ENCODE results near the gene ADAMTS9. TPM values are rescaled to one million over a fixed set of nuclear protein-coding genes. Genes with fewer than 3 reads are reported as not detected.

ADAMTS9 gene, protein sequence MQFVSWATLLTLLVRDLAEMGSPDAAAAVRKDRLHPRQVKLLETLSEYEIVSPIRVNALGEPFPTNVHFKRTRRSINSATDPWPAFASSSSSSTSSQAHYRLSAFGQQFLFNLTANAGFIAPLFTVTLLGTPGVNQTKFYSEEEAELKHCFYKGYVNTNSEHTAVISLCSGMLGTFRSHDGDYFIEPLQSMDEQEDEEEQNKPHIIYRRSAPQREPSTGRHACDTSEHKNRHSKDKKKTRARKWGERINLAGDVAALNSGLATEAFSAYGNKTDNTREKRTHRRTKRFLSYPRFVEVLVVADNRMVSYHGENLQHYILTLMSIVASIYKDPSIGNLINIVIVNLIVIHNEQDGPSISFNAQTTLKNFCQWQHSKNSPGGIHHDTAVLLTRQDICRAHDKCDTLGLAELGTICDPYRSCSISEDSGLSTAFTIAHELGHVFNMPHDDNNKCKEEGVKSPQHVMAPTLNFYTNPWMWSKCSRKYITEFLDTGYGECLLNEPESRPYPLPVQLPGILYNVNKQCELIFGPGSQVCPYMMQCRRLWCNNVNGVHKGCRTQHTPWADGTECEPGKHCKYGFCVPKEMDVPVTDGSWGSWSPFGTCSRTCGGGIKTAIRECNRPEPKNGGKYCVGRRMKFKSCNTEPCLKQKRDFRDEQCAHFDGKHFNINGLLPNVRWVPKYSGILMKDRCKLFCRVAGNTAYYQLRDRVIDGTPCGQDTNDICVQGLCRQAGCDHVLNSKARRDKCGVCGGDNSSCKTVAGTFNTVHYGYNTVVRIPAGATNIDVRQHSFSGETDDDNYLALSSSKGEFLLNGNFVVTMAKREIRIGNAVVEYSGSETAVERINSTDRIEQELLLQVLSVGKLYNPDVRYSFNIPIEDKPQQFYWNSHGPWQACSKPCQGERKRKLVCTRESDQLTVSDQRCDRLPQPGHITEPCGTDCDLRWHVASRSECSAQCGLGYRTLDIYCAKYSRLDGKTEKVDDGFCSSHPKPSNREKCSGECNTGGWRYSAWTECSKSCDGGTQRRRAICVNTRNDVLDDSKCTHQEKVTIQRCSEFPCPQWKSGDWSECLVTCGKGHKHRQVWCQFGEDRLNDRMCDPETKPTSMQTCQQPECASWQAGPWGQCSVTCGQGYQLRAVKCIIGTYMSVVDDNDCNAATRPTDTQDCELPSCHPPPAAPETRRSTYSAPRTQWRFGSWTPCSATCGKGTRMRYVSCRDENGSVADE (N-terminal part only)
- 165 TPM for total RNA-seq

DNA sequence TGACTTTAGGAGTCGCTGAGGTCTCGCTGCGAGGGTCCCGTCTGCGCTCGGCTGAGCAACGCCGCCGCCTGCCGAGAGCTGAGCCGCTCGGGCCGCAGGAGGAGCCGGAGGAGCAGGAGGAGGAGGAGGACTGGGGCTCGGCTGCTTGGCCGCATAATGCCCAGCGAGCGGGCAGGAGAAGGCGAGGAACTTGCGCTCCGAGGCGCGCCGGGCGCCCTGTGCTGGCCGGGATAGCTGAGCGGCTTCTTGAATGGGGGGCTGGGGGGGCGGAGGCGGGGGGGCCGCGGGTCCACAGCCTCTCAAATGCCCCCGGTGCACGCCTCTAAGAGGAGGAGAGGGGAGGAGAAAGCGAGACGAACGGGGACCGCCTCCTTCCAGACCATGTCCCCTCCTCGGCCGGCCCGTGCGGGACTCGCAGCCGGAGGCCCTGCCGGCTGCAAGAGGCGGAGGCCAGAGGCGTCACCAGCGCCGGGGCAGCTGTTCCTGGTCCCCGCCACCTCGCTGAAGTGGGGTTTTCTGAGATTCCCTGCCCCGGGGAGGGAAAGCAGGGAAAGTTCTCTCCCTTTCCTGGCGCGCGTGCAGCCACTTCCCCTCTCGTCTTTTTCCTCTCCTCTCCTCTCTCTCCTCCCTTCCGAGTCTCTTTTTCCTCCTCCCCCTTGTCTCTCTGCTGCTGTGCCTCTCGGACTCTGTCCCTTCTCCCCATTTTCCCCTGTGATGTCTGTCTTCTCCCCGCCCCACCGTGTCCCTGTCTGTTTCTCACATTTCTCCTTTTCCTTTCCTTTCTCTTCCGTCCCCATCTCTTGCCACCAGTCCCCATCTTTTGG, at the start of gene ADAMTS9:
Gene ADAMTS9 (minus strand): TSS at position 220 of the 824 bp plus-strand sequence. CDS start 343 bp downstream, outside the sequence.
- DNase-seq: peak; percentile 96

DNA sequence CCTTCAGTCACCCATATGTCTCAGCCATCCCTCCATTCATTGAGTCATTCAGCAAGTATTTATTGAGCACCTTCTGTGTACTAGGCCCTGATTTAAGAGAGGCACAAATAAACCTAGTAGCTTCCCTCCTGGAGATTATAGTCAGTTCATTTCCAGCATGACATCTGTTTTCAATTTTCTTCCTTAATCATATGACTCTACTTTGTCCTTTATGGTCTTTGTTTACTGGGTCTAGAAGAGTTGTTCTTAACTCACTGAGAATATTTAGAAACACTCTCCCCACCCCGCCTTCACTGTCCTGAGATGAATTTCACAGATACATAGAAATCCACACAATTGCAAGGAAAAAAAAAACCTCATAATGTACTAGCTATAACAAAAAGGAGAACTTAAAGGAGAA, 44.8 kb upstream of the ADAMTS9 start:
- DNase-seq: no peak

DNA sequence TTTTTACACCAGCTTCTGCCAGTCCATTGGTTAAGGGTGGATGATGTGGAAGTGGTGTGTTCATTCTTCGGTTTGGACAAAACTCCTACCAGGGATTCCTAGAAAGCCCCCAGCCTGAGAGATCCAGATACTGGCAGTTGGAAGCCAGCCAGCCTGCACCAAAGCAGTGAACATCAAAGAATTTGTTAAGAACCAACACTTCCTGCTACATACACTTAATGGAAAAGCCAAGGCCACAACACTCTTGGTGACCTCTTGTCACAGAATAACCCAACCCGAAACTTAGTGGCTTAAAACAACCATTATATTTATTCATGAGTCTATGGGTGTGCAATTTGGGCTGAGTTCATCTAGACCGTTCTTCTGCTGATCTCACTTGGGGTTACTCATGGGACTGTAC, 42.9 kb upstream of the ADAMTS9 start:
- no peak for DNase-seq

DNA sequence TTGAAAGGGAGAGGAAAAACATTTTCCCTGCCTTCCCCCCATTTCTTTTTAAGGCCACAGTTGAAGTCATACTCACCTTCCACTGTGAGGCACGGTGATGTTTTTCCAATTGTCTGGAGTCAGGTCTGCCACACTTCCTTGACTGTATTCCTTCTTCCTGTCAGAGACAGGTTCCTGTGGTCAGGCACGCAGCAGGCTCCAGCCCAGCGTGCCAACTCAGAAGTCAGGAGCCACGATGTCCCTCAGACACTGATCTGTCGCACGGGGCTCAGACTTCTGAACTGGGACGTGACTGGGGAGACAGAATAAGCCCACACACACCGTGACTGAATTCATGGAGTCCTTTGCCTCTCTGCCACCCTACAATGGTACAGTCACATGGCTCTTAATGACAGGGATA, 41.2 kb upstream of the ADAMTS9 start:
- no peak for DNase-seq

DNA sequence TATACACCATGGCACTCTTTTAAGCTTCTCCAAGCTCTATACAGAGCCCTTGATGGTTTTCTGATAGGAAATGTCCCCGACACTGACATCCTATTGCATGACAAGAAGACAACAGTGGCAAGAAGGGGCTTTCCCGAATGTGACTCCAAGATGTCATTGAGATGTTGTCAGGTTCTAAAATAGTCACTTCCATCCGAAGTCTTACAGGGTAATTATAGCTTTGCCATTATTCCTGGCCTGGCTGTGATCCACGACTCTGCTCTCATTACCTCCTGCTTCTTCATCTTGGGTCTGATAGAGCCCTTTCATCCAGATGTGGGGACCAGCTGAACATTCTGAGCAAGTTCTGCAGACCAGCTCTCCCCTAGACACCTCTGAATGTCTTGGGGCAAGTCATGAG, 40.6 kb upstream of the ADAMTS9 start:
- peak; percentile 73 for DNase-seq

DNA sequence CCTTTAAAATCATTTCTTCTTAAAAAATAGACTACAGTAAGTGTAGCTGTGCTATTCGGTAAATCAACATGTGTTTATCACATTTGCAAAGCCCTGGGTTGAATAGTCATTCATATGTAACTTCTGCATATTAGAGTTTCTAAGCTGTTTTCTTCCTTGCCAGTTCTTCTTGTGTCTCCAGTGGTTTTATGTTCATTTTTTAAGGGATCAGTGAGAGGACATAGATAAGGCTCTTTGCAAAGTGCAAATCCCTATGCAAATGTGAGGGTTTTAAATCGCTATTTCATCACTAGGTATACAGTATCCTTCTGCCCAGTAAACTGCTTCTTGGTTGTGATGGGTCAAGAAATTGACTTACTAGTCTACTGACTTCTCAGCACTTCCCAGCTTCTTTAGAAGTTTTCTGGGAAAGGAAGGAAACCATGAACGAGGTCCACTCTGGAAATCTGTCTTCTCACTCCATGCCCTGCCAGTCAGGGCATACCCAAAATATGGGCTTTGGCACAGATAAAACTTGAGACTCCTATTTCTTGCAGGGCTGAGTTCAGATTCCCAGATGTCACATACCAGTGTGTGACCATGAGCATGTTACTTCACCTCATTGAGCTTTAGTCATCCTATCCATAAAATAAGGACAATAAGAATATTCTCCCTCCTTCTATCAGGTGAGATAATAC, 38.8 kb upstream of the ADAMTS9 start:
- no peak for DNase-seq

DNA sequence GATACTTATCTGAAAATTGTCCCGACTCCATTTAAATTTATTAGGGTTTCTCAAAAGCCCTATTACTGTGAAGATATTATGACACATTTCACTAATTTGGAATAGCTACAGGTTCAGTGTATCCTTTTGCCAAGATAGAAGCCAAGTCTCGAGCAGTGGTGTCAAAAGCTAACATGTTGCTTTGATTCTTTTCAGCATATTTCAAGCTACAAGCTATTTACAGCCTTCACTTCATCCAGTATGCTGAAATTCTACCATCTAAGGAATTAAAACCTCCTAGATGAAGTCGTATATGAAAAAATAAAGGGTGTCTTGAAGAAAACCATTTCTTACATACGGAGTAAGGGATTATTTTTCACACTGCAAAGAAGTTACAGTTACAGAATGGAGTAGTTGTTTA, 31.2 kb upstream of the ADAMTS9 start:
- DNase-seq: no peak

DNA sequence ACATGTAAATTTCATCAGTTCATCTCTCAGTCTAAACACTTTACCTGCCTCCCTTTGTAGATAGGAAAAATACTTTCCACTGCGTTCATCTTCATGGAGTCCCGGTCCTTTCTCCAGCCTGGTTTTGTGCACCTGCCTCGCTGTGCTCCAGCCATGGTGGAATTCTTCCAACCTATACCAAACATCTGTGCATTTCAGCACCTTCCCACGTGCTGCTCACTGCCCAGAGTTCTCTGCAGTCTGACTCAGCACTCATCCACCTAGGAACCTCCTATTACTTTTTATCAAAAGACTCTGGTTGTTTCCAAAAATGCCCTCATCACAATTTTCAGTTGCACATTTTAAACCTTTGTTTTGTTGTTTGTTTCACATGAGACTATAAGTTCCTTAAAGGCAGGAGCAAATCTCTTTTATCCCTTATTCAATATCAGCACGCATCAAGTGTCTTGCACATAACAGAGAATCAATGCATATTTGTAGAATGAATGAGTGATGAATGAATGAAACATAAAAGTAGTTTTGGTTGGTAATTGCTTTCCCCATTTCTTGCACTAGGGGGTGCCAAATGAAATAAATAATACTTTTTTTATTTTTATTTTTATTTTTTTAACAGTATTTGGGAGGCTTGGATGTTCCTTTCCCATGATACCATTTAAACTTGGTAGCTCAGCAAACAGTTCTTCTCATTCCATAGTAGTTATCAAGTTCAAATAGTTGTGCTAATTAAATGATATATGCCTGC, 30.2 kb upstream of the ADAMTS9 start:
- no peak for DNase-seq

DNA sequence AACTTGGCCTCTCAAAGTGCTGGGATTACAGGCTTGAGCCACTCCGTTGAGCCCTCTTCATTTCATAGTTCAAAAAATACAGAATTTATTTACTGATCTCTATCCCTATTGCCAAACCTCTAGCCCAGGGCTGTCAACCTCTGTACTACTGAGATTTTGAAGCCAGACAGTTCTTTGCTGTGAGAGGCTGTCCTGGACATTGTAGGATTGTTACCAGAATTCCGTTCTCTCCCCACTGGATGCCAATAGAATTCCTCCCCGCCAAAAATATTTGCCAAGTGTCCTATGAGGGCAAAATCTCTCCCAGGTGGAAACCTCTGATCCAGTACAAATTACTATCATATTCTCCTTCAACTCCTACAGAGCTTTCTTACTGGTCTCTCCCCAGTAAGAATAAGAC, 29.6 kb upstream of the ADAMTS9 start:
- DNase-seq: no peak

DNA sequence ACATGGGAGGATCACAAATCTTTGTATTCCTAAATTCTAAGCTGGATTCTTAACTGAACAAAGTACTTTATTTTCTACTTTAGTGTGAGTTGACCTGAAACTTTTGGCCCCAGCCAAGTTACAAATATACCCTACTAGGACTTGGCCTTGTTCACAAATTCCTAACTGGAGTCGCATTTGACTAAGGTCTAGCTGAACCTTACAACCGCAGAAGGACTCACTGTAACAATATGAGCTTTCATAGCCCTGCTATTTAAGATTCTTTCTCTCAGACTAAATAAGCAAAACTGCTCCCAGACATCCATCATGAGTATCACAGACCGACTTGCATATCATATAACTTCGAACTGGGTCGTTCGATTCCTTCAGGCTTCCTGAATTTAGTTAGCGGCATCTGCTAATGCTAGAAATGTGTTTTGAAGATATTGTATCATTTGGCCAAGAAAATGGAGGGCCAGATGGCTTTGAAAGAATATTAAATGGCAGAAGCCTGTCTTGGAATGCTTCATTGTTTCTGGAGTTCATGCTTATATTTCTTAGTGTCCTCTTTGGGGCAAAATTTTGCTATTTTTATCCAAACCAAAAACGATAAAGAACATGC, 28.4 kb upstream of the ADAMTS9 start:
- no peak for DNase-seq

DNA sequence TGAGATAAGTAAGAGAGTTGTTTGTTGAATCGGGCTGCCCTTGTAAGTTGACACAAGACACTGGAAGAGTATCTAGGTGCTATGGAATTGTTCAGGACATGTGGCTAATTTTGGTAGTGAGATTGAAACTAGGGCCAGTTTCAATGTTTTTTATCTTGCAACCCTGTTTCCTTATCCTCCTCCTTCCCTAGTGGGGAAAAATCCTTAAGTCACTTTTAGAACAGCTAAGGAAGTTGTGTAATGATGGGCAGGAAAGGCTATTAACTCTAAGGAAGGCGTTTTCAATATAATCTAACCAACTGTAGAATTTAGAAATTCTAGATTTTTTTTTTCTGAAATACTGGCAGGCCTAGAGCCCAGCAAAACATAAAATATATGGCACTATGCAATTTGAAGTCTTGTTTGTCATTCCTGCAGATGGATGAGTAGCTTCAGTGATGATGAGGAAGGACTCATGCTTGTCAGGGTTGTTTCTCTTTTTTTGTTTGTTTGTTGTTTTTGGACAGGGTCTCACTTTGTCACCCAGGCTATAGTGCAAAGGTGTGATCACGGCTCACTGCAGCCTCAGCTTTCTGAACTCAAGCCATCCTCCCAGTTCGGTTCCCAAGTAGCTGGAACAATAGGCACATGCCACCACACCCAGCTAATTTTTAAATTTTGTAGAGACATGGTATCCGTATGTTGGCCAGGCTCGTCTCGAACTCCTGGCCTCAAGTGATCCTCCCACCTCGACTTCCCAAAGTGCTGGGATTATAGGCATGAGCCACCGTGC, 27.6 kb upstream of the ADAMTS9 start:
- DNase-seq: no peak

DNA sequence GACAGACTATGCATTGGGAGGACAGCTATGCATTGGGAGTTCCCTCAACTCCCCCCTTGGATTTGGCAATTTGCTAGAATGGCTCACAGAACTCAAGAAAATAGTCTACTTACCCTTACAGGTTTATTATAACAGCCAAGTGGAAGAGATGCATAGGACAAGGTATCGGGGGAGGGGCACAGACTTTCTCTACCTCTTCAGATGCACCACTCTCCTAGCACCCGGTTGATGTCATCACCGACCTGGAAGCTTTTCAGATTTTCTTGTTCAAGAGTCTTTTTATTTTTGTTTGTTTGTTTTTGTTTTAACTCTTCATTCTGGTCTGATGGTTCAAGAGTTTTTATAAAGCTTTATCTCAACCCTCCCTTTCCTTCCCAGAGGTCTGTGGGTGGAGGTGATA, 20.7 kb upstream of the ADAMTS9 start:
- no peak for DNase-seq

DNA sequence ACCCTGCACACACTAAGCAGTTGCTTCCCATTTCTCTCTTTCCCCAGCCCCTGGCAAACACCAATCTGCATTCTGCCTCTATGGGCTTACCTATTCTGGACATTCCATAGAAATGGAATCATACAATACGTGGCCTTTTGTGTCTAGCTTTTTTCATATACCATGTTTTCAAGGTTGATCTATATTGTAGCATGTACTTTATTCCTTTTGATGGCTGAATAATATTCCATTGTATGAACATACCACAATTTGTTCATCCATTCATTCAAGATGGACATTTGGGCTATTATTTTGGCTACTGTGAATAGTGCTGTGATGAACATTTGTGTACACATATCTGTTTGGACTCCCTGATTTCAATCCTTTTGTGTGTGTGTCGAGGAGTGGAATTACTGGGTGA, 18.1 kb upstream of the ADAMTS9 start:
- DNase-seq: no peak

DNA sequence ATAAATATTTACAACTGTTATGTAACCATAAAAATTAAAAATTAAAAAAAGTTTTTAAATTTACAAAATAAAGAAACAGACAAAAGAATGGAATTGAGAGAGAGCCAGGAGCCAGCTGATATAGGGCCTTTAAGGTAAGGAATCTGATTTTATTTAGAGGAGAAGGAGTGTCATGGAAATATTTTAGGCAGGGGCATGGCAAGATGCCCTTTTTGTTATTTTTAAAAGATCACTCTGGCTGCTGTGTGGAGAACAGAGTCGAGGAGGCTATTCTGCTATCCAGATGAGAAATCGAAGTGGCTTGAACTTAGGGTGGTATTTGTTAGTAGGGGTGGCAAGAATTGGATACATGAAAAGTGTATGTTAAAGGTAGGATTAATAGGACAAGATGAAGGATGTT, 9.1 kb upstream of the ADAMTS9 start:
- no peak for DNase-seq

DNA sequence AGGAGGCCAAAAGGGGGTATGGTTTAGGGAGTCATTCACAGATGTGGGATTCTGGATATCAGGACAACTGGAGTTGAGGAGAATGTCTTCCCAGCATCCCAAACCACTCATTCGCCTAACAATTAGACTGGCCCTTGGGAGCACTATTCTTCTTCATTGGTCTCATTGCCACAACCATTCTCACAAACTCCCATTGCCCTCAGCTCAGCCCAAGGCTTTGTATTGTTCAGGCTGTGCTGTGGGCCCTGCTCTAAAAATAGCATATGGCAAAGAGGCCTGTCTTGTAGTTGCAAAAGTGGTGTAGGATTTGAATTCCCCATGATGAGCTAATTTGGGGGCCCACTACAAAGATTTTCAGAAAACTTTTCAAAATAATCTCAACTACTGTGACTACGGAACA, 6.3 kb upstream of the ADAMTS9 start:
- DNase-seq: no peak

DNA sequence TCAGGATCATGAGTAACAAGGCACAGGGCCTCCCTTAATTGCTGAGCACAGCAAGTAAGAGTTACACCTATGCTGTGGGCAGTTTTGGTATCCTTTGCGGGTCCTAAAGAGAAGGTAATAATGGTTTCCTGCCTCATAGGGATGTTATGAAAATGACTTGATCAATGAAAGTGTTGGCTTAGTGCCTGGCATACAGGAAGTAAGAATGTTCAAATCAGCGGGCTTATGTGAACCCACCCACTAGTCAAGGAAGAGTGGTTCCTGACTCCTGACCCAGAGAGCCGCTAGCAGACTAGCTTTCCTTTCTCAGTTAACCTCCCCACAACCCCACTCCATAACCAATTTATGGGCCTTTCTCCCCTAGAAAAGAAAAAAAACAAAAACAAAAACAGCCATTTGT, 5.2 kb upstream of the ADAMTS9 start:
- no peak for DNase-seq

DNA sequence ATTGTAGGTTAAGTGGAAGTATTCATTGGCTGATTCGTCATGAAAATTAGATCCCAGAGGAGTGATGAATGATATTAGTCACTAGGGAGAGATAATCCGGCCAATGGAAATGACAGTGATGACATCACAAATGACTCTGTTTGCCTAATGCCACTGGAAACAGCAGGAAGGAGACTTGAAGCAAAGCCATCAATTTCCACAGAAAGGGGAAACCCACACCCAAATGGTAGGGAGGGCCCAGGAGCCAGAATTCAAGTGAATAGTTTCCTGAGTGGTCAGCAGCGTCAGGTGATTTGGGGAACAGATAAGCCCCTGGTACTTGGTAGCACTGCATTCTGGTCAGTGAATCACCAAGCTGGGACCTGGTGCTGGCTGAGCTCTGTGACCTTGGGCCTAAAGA, 3.3 kb upstream of the ADAMTS9 start:
- DNase-seq: no peak

DNA sequence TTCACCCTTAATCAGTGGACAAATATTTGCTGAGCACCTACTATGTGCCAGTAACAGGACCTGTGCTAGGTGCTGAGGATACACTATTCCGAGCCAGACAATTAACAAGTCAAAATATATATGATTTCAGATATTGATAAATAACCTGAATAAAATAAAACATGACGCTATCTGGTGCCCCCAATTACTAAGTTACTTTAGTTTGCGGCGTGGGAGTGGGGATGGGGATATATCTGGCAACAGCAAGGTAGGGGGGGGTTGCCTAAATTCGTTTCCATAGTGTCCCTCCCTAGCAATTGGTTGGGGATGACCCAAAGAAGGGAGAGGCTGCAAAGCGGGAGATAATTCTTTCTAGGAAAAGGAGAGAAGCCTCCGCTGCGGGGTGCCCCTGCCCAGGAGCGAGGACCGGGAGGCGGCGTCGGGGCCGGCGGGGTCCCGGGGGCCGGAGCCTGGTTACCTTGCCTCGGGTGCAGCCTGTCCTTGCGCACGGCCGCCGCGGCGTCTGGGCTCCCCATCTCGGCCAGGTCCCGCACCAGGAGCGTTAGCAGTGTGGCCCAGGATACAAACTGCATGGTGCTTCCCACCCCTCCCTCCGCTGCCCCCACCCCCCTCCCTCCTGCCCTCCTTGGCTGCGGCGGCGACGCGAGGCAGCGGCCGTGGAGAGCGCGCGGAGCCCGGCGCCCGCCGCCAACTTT, 567 bp downstream of the ADAMTS9 start:
- DNase-seq: no peak

All from tongue (tissue), 2 donors.